Smooth muscle cell (in vitro differentiated cells): ENCODE data around the gene COL6A2. TPM values are rescaled to one million over a fixed set of nuclear protein-coding genes. Genes with fewer than 3 reads are reported as not detected.
A peak's percentile ranks its signal among the peaks of the same experiment; 100 is the strongest.

Experiments used
- DNase-seq: peaks from one replicate; lab custom pipeline; 2025; ENCODE audit not compliant: unreplicated experiment; lab: John Stamatoyannopoulos, UW
- H2AFZ ChIP-seq: fragments of 200-600 bp; sonication (generic); 2 replicates; pipeline ENCODE4 v1.6.0; 2016; ENCODE audit warnings: antibody characterized with exemption, low read depth, mild to moderate bottlenecking
- H3F3A ChIP-seq: fragments of 200-600 bp; sonication (generic); 2 replicates; pipeline ENCODE4 v1.6.0; 2017; ENCODE audit warnings: antibody characterized with exemption, low read depth
- H3K27ac ChIP-seq: fragments of 200-600 bp; sonication (generic); 2 replicates; pipeline ENCODE4 v1.5.1; 2016; ENCODE audit warnings: low read depth, mild to moderate bottlenecking
- H3K27me3 ChIP-seq: fragments of 200-600 bp; sonication (generic); 2 replicates; pipeline ENCODE4 v1.6.1; 2016; ENCODE audit warnings: low read depth, mild to moderate bottlenecking
- H3K36me3 ChIP-seq: fragments of 200-600 bp; sonication (generic); 2 replicates; pipeline ENCODE4 v1.5.1; 2016; ENCODE audit warnings: low read depth
- H3K4me1 ChIP-seq: fragments of 200-600 bp; sonication (generic); 2 replicates; pipeline ENCODE4 v1.5.1; 2016; ENCODE audit warnings: low read depth
- H3K4me2 ChIP-seq: fragments of 200-600 bp; sonication (generic); 2 replicates; pipeline ENCODE4 v1.6.0; 2016; ENCODE audit warnings: mild to moderate bottlenecking
- H3K4me3 ChIP-seq: fragments of 200-600 bp; sonication (generic); 2 replicates; pipeline ENCODE4 v1.5.1; 2016; ENCODE audit warnings: mild to moderate bottlenecking
- H3K79me2 ChIP-seq: fragments of 200-600 bp; sonication (generic); 2 replicates; pipeline ENCODE4 v1.6.0; 2016; ENCODE audit warnings: low read depth, mild to moderate bottlenecking
- H3K9ac ChIP-seq: fragments of 200-600 bp; sonication (generic); 2 replicates; pipeline ENCODE4 v1.6.0; 2016; ENCODE audit warnings: low read depth
- H3K9me3 ChIP-seq: fragments of 200-600 bp; sonication (generic); replicated peaks from 2 replicates; pipeline ENCODE4 v1.5.1; 2016; ENCODE audit warnings: low read depth
- H4K20me1 ChIP-seq: fragments of 200-600 bp; sonication (generic); 2 replicates; pipeline ENCODE4 v1.6.0; 2016; ENCODE audit warnings: low read depth
- CTCF ChIP-seq: fragments of 200-600 bp; sonication (generic); IDR thresholded peaks from 2 replicates; pipeline ENCODE4 v1.5.1; 2017; ENCODE audit warnings: borderline replicate concordance, mild to moderate bottlenecking, antibody characterized with exemption; ENCODE audit not compliant: insufficient read depth, poor library complexity, severe bottlenecking
- WGBS: methylation state at CpG from one replicate; pipeline ENCODE4 v1.1.7; 2016; ENCODE audit warnings: low lambda C conversion rate; 5-methylcytosine and 5-hydroxymethylcytosine counted together
- polyA plus RNA-seq: library from polyadenylated mRNA; unstranded; fragments of >200 nt; fragmentation: Nextera tagmentation; extraction: Ambion mirVana; gene quantifications from 2 replicates; pipeline ENCODE4 v1.2.1, GENCODE V29; 2016
- total RNA-seq: library from RNA; depleted of rRNA; stranded (reverse); fragments of >200 nt; gene quantifications from 2 replicates; pipeline ENCODE4 v1.2.3, GENCODE V29; 2014

Gene COL6A2
- total and polyA plus RNA-seq, 2 experiments from 2014 or later = 1,570 to 4,089 TPM

- no peak for DNase-seq
- Histone ChIP-seq H3K27me3 (no peaks in the 10 kb centered on the region), H3K4me3 (no peak overlapping the region), H4K20me1 (peaks cover 99% of the 10 kb centered on the region), H3K9me3 (no peaks in the 10 kb centered on the region), H3F3A (peaks cover 76% of the 10 kb centered on the region), H3K4me1 (no peaks in the 10 kb centered on the region), H2AFZ (no peak overlapping the region), H3K79me2 (no peaks in the 10 kb centered on the region), H3K4me2 (no peak overlapping the region), H3K9ac (no peak overlapping the region), H3K36me3 (no peaks in the 10 kb centered on the region), H3K27ac (peak overlapping the region; percentile 44)
- 59% methylated on average over 23 of the region's 23 CpGs for WGBS
- TF ChIP-seq CTCF = no peak
These were observed 30.4 kb downstream of the COL6A2 start for GRCh38 chr21:46128106-46128932.

GRCh38 chr21:46128933-46129571 lies 31.1 kb downstream of the COL6A2 start:
- DNase-seq = no peak
- TF ChIP-seq CTCF = no peak
- H3K4me3 ChIP-seq = no peak overlapping the region
- WGBS = 97% methylated on average over 45 of the region's 45 CpGs
- H3K4me1 ChIP-seq = no peaks in the 10 kb centered on the region
- H3K36me3 ChIP-seq = no peaks in the 10 kb centered on the region
- peaks cover 71% of the 10 kb centered on the region for H3F3A ChIP-seq
- no peaks in the 10 kb centered on the region for H3K27me3 ChIP-seq
- H2AFZ ChIP-seq = no peak overlapping the region
- H3K4me2 ChIP-seq = no peak overlapping the region
- H3K9me3 ChIP-seq = no peaks in the 10 kb centered on the region
- peaks cover 93% of the 10 kb centered on the region for H4K20me1 ChIP-seq
- peak overlapping the region; percentile 44 for H3K27ac ChIP-seq
- no peaks in the 10 kb centered on the region for H3K79me2 ChIP-seq
- H3K9ac ChIP-seq = no peak overlapping the region

GRCh38 chr21:46129846-46130651 lies 32.1 kb downstream of the COL6A2 start:
- H3F3A ChIP-seq = peaks cover 64% of the 10 kb centered on the region
- H3K79me2 ChIP-seq = no peaks in the 10 kb centered on the region
- H3K36me3 ChIP-seq = no peaks in the 10 kb centered on the region
- H3K9ac ChIP-seq = no peak overlapping the region
- H3K9me3 ChIP-seq = no peaks in the 10 kb centered on the region
- no peak overlapping the region for H3K4me2 ChIP-seq
- no peak overlapping the region for H2AFZ ChIP-seq
- WGBS = 93% methylated on average over 27 of the region's 27 CpGs
- no peaks in the 10 kb centered on the region for H3K4me1 ChIP-seq
- peak overlapping the region; percentile 38 for H3K27ac ChIP-seq
- H4K20me1 ChIP-seq = peaks cover 83% of the 10 kb centered on the region
- DNase-seq = no peak
- no peak overlapping the region for H3K4me3 ChIP-seq
- TF ChIP-seq CTCF = no peak
- no peaks in the 10 kb centered on the region for H3K27me3 ChIP-seq
